ENCODE data around the gene PRR14L.
A peak's percentile ranks its signal among the peaks of the same experiment; 100 is the strongest.
"Not testable (repeated sequence)": the region's sequence is repeated elsewhere in the genome, so short reads cannot be mapped to it uniquely, and the experiment has no call there.

PRR14L gene

GRCh38 chr22:31743871-31744270 is 6.1 kb downstream of the PRR14L start:
- in situ Hi-C loops (cut with HindIII; ENCODE audit: low pct_ligation_motif_present, low sequenced_read_pairs), result no loop called here
- TF ChIP-seq CTCF (IDR thresholded peaks at IDR 0.05; ENCODE audit: low read depth, low read length, missing control alignments), result no peak
- Histone ChIP-seq H3K4me3 (ENCODE audit: low read depth, low read length) (no peak overlapping the region), H3K27me3 (replicated peaks) (no peaks in the 10 kb centered on the region), H3K27ac (no peak overlapping the region), H3K36me3 (replicated peaks) (peaks cover 9% of the 10 kb centered on the region)
- no peak for DNase-seq

- peaks cover 15% of the 10 kb centered on the region for H3K36me3 ChIP-seq (replicated peaks)
- no peak for TF ChIP-seq CTCF (IDR thresholded peaks at IDR 0.05; ENCODE audit: low read depth, low read length, missing control alignments)
- in situ Hi-C loops (cut with HindIII; ENCODE audit: low pct_ligation_motif_present, low sequenced_read_pairs), result no loop called here
- H3K4me3 ChIP-seq (ENCODE audit: low read depth, low read length), result no peak overlapping the region
- DNase-seq, result no peak
- no peaks in the 10 kb centered on the region for H3K27me3 ChIP-seq (replicated peaks)
- H3K27ac ChIP-seq, result no peak overlapping the region
Observed at GRCh38 chr22:31742682-31743081, 7.2 kb downstream of the PRR14L start.

- in situ Hi-C loops (cut with HindIII; ENCODE audit: low pct_ligation_motif_present, low sequenced_read_pairs), result no loop called here
- no peak for TF ChIP-seq CTCF (IDR thresholded peaks at IDR 0.05; ENCODE audit: low read depth, low read length, missing control alignments)
- Histone ChIP-seq H3K36me3 (replicated peaks) (peaks cover 15% of the 10 kb centered on the region), H3K4me3 (ENCODE audit: low read depth, low read length) (no peak overlapping the region), H3K27ac (no peak overlapping the region), H3K27me3 (replicated peaks) (no peaks in the 10 kb centered on the region)
- DNase-seq, result no peak
Observed at GRCh38 chr22:31742115-31742514, 7.8 kb downstream of the PRR14L start.

GRCh38 chr22:31740314-31740713 is 9.6 kb downstream of the PRR14L start:
- in situ Hi-C loops (cut with HindIII; ENCODE audit: low pct_ligation_motif_present, low sequenced_read_pairs); DNase-seq; H3K27ac ChIP-seq; H3K27me3 ChIP-seq (replicated peaks); H3K4me3 ChIP-seq (ENCODE audit: low read depth, low read length): not testable (repeated sequence)
- H3K36me3 ChIP-seq (replicated peaks), result peaks cover 15% of the 10 kb centered on the region

- no peak for DNase-seq
- H3K4me3 ChIP-seq (ENCODE audit: low read depth, low read length), result no peak overlapping the region
- TF ChIP-seq CTCF (IDR thresholded peaks at IDR 0.05; ENCODE audit: low read depth, low read length, missing control alignments), result no peak
- H3K27me3 ChIP-seq (replicated peaks), result no peaks in the 10 kb centered on the region
- no peak overlapping the region for H3K27ac ChIP-seq
- in situ Hi-C loops (cut with HindIII; ENCODE audit: low pct_ligation_motif_present, low sequenced_read_pairs), result no loop called here
- peaks cover 15% of the 10 kb centered on the region for H3K36me3 ChIP-seq (replicated peaks)
Observed at GRCh38 chr22:31739795-31740201, 10.1 kb downstream of the PRR14L start.

- peaks cover 15% of the 10 kb centered on the region for H3K36me3 ChIP-seq (replicated peaks)
- in situ Hi-C loops (cut with HindIII; ENCODE audit: low pct_ligation_motif_present, low sequenced_read_pairs), result no loop called here
- no peaks in the 10 kb centered on the region for H3K27me3 ChIP-seq (replicated peaks)
- no peak overlapping the region for H3K27ac ChIP-seq
- no peak for DNase-seq
- peak; percentile 4 for TF ChIP-seq CTCF (IDR thresholded peaks at IDR 0.05; ENCODE audit: low read depth, low read length, missing control alignments)
- no peak overlapping the region for H3K4me3 ChIP-seq (ENCODE audit: low read depth, low read length)
Observed at GRCh38 chr22:31738566-31738965, 11.4 kb downstream of the PRR14L start.

Data from brain microvascular endothelial cell (primary cell).